ENCODE results near the gene MAPK4. TPM values are rescaled to one million over a fixed set of nuclear protein-coding genes. Genes with fewer than 3 reads are reported as not detected.
"Not testable (repeated sequence)": the region's sequence is repeated elsewhere in the genome, so short reads cannot be mapped to it uniquely, and the experiment has no call there.

MAPK4 gene
- total RNA-seq, 1 experiment from 2014 or later, result not detected

DNA sequence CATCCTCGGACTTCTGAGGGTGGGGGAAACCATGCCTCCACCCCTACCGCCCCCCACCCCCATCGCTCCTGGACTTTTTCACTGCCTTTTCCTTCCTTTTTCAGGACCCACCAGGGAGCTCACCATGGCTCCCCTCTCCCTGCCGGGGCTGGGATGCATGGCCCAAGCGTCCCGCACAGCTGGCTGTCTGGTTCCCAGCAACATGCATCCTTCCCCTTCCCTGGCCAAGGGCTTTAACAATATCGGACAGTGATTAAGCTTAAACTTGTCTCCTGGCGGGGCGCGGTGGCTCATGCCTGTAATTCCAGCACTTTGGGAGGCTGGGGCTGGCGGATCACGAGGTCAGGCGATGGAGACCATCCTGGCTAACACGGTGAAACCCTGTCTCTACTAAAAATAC is 215.8 kb downstream of the MAPK4 start:
- no peak overlapping the region for H3K27ac ChIP-seq
- H3K27me3 ChIP-seq (replicated peaks), result no peaks in the 10 kb centered on the region
- no peaks in the 10 kb centered on the region for H3K4me1 ChIP-seq (replicated peaks)

DNA sequence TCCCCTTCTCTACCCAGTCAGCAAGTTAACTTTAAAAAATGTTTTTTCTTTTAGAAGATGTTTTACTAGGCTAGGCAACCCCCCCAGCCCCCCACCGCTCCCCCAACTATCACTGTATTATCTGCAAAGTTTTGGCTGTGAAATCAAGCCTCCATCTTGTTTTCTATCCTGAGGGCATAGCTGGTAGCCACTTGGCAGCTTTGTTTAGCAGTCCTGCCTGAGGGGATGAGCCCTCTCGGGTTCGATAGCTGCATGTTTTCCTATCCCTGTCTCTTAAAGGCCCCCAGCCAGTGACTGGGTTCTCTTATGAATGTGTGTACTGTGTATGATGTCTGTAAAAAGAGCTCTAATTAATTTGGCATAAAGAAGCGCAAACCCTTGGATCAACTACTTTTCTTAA is 216.5 kb downstream of the MAPK4 start:
- no peak for DNase-seq (ENCODE audit: low read depth in 1 of 2, low spot score in 2 of 2)
- H3K4me1 ChIP-seq (replicated peaks), result no peaks in the 10 kb centered on the region
- H3K27me3 ChIP-seq (replicated peaks), result no peaks in the 10 kb centered on the region
- no peaks in the 10 kb centered on the region for H3K9me3 ChIP-seq (replicated peaks)
- H3K36me3 ChIP-seq, result no peaks in the 10 kb centered on the region
- H3K4me3 ChIP-seq, result no peak overlapping the region
- H3K27ac ChIP-seq, result no peak overlapping the region

More for the DNA sequence above, 215.8 kb downstream of the MAPK4 start:
- Histone ChIP-seq H3K4me3 (no peak overlapping the region), H3K36me3 (no peaks in the 10 kb centered on the region), H3K9me3 (replicated peaks) (no peaks in the 10 kb centered on the region)
- no peak for DNase-seq (ENCODE audit: low read depth in 1 of 2, low spot score in 2 of 2)

GRCh38 chr18:50779021-50779420 is 219.1 kb downstream of the MAPK4 start:
- not testable (repeated sequence) for H3K9me3 ChIP-seq (replicated peaks); H3K4me3 ChIP-seq; H3K27ac ChIP-seq; H3K36me3 ChIP-seq; H3K4me1 ChIP-seq (replicated peaks); DNase-seq (ENCODE audit: low read depth in 1 of 2, low spot score in 2 of 2); H3K27me3 ChIP-seq (replicated peaks)

Other genes starting within 250 kb of the MAPK4 start
- 70.2 and 71.5 TPM in 2 replicates for gene SKA1, start 185.0 kb upstream of the MAPK4 start, total RNA-seq (2014; rRNA removed; shearing (Covaris generic))

Data from SJSA1 (cell line).